PFSK-1 (cell line): ENCODE results near the gene TMEM116.

Source experiments
- FOXP2 ChIP-seq: optimal IDR thresholded peaks from 2 replicates; pipeline ENCODE3; 2011; ENCODE audit warnings: borderline replicate concordance, control low read depth, inconsistent platforms; ENCODE audit not compliant: insufficient read depth; ENCODE audit errors: extremely low read length, extremely low read depth
- POLR2AphosphoS5 ChIP-seq: IDR thresholded peaks from 2 replicates; pipeline ENCODE4 v1.6.1; 2012; ENCODE audit warnings: low read depth, mild to moderate bottlenecking, control low read depth, low read length, moderate library complexity
- REST ChIP-seq, 2 experiments: IDR thresholded peaks; 2 replicates each; pipeline versions ENCODE4 v1.6.1 to v1.8.0; 2011 to 2012; ENCODE audit warnings: low read depth in 2 of 2, low read length in 2 of 2, control low read depth in 1 of 2, inconsistent platforms in 1 of 2, mild to moderate bottlenecking in 1 of 2, moderate library complexity in 1 of 2; ENCODE audit not compliant: insufficient read depth in 1 of 2
- SIN3A ChIP-seq: IDR thresholded peaks from 2 replicates; pipeline ENCODE4 v1.6.1; 2012; ENCODE audit warnings: mild to moderate bottlenecking, low read length, moderate library complexity, borderline replicate concordance; ENCODE audit not compliant: insufficient read depth
- TAF1 ChIP-seq: IDR thresholded peaks from 2 replicates; pipeline ENCODE4 v1.6.1; 2012; ENCODE audit warnings: low read length, control low read depth, borderline replicate concordance; ENCODE audit not compliant: insufficient read depth

TMEM116 gene

GRCh38 chr12:111893287-111893686, 119.7 kb downstream of the TMEM116 start:
- TF ChIP-seq TAF1 = no peak
- TF ChIP-seq POLR2AphosphoS5 = no peak
- no peak for TF ChIP-seq REST (IDR thresholded peaks at IDR 0.05; ENCODE audit: insufficient read depth in 1 of 2, low read depth in 2 of 2, low read length in 2 of 2)
- TF ChIP-seq FOXP2 = no peak
- no peak for TF ChIP-seq SIN3A

DNA sequence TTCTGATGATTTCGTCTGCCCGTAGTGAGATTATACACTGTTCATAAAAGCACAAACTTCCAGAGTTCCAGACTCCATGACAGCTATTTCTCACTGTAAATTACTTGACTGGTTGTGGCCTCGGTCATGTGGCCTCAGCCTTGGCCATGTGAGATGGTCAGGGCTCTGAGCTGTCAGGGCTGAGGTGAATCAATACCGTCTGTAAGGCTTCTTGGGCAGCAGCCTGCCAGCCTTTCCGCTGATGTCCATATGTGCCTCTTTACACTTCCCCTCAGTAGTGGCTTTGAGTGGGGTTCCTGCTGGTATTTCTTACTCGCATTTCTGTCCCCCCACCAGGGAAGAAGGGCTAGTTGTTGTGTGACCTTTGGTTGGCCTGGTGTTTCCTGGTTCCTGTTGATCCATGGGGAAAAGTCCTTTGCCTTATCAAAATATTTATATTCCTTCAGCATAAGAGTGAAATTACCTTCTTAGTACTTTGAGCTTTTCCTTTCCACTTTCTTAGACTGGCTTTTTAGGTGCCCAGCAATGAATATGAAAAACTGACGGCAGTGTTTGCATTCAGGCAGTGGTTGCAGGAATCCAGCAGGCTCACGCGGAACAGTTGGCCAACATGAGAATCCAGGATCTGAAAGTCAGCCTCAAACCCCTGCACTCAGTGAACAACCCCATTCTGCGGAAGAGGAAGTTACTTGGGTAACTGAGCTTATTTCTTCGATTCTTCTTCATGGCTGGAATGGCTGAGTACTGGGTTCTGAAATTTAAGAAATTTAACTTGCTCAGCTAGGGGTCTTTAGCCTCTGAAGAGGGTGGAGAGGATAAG, 124.8 kb downstream of the TMEM116 start:
- TF ChIP-seq REST (IDR thresholded peaks at IDR 0.05; ENCODE audit: insufficient read depth in 1 of 2, low read depth in 2 of 2, low read length in 2 of 2) = no peak
- no peak for TF ChIP-seq TAF1
- TF ChIP-seq SIN3A = no peak
- TF ChIP-seq FOXP2 = no peak
- TF ChIP-seq POLR2AphosphoS5 = no peak

DNA sequence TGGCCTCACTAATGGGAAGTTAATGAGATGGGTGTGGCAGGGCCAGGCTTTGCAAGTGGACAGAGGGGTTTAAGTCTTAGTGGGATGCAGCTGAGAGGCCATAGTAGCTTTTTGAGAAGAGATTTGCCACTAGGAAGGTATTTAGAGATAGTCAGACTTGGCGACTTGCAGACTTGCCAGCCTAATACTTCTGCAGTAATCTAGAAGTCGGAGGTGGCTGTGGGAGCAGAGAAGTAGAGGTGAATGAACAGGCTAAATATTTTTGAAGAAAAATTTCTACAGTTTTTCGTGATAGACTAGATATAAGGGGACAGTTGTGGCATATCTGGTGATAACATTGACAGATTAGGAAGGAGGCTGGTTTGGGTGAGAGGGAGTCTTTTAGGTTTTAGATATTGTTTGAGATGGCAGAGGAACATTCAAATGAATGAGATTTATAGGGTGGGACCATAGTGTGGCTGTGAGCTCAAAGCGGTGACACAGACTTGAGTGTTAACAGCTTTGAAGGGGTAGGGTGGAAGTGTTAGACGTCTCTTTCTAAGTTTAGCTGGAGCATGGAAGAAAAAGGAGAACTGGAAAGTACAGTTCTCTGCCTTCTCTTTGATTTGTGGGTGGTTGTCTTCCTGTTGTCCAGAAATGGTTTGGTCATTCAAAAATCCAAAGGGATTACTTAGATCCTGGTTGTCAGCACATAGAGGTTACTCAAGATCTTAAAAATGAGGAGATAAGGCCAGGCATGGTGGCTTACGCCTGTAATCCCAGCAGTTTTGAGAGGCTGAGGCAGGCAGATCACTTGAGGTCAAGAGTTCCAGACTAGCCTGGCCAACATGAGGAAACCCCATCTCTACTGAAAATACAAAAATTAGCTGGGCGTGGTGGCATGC, 126.1 kb downstream of the TMEM116 start:
- TF ChIP-seq POLR2AphosphoS5 = no peak
- TF ChIP-seq SIN3A = no peak

DNA sequence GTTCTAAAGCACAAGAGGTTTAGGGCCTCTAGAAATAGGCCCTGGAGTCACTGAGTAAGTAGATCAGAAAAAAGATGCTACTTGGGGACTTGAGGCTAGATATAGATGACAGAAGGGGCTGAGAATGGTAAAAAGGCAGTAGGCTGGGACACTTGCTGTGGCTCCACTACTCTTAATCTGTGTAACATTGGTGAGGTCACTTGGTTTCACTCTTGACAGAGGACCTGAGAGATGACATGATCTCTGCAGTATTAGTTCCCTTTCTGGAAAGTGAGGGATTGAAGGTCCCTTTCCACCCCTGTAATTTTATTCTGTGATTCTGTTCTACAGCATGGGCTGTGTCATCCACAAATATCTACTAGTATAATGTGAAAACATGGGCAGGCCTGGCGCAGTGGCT, 131.2 kb downstream of the TMEM116 start:
- TF ChIP-seq SIN3A (no peak), REST (IDR thresholded peaks at IDR 0.05; ENCODE audit: insufficient read depth in 1 of 2, low read depth in 2 of 2, low read length in 2 of 2) (no peak), POLR2AphosphoS5 (no peak), TAF1 (no peak), FOXP2 (no peak)
